ENCODE results near the gene DUSP8. TPM values are rescaled to one million over a fixed set of nuclear protein-coding genes. Genes with fewer than 3 reads are reported as not detected.
"Not testable (repeated sequence)": the region's sequence is repeated elsewhere in the genome, so short reads cannot be mapped to it uniquely, and the experiment has no call there.

Gene DUSP8
- total and polyA plus RNA-seq, 2 donors: 0.14 to 2.9 TPM

DNA sequence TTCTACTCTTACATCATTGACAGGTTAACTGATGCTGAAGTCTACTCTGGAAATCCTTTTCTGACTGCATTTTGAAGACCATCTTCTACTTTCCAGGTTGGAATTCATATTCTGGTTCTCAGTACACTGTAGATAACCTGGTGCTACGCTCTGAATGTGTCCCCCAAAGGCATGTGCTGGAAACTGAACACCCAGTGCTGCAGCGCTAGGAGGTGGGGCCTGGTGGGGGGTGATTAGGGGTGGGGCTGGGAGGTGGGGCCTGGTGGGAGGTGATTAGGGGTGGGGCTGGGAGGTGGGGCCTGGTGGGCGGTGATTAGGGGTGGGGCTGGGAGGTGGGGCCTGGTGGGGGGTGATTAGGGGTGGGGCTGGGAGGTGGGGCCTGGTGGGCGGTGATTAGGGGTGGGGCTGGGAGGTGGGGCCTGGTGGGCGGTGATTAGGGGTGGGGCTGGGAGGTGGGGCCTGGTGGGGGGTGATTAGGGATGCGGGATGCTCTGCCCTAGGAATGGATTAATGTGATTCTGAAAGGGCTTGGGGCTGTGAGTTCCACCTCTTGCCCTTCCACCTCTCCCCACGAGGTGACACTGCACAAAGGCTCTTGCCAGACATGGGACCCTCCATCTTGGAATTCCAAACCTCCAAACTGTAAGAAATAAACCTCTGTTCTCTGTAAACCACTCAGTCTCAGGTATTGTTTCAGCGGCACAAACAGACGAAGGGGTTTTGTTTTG lies 59.4 kb downstream of the DUSP8 start:
- H3K36me3 ChIP-seq (ENCODE audit: control insufficient read depth in 2 of 2, insufficient read depth in 2 of 2, low read length in 1 of 2); H3K9me3 ChIP-seq (ENCODE audit: control insufficient read depth in 2 of 2, insufficient read depth in 1 of 2, low read length in 1 of 2); DNase-seq (ENCODE audit: low read depth in 6 of 9, low spot score in 9 of 9); H3K27me3 ChIP-seq (ENCODE audit: control insufficient read depth in 2 of 2, insufficient read depth in 1 of 2, low read length in 1 of 2); H3K4me3 ChIP-seq (ENCODE audit: low read length in 2 of 2); H3K27ac ChIP-seq (ENCODE audit: low read depth in 1 of 2, low read length in 1 of 2): not testable (repeated sequence)
- peaks cover 5 to 10% of the 10 kb centered on the region in 2 donors for H3K4me1 ChIP-seq (ENCODE audit: control insufficient read depth in 2 of 2, insufficient read depth in 2 of 2, low read length in 2 of 2)
- 97% methylated on average over 9 of the region's 9 CpGs for WGBS

GRCh38 chr11:1511937-1512496 lies 60.1 kb downstream of the DUSP8 start:
- Histone ChIP-seq H3K4me1 (ENCODE audit: control insufficient read depth in 2 of 2, insufficient read depth in 2 of 2, low read length in 2 of 2) (peaks cover 5 to 15% of the 10 kb centered on the region in 2 donors), H3K9me3 (ENCODE audit: control insufficient read depth in 2 of 2, insufficient read depth in 1 of 2, low read length in 1 of 2) (peaks cover 0 to 3% of the 10 kb centered on the region in 2 donors), H3K27me3 (ENCODE audit: control insufficient read depth in 2 of 2, insufficient read depth in 1 of 2, low read length in 1 of 2) (no peaks in the 10 kb centered on the region), H3K4me3 (ENCODE audit: low read length in 2 of 2) (no peak overlapping the region), H3K36me3 (ENCODE audit: control insufficient read depth in 2 of 2, insufficient read depth in 2 of 2, low read length in 1 of 2) (no peaks in the 10 kb centered on the region), H3K27ac (ENCODE audit: low read depth in 1 of 2, low read length in 1 of 2) (no peak overlapping the region)
- no peak for DNase-seq (ENCODE audit: low read depth in 6 of 9, low spot score in 9 of 9)
- 92% methylated on average over 12 of the region's 12 CpGs for WGBS

GRCh38 chr11:1510928-1511327 lies 61.1 kb downstream of the DUSP8 start:
- H3K4me1 ChIP-seq (ENCODE audit: control insufficient read depth in 2 of 2, insufficient read depth in 2 of 2, low read length in 2 of 2): peaks cover 5 to 15% of the 10 kb centered on the region in 2 donors

GRCh38 chr11:1510351-1510750 lies 61.7 kb downstream of the DUSP8 start:
- peaks cover under 1 to 11% of the 10 kb centered on the region in 2 donors for H3K4me1 ChIP-seq (ENCODE audit: control insufficient read depth in 2 of 2, insufficient read depth in 2 of 2, low read length in 2 of 2)
- not testable (repeated sequence) for H3K9me3 ChIP-seq (ENCODE audit: control insufficient read depth in 2 of 2, insufficient read depth in 1 of 2, low read length in 1 of 2); H3K4me3 ChIP-seq (ENCODE audit: low read length in 2 of 2); H3K36me3 ChIP-seq (ENCODE audit: control insufficient read depth in 2 of 2, insufficient read depth in 2 of 2, low read length in 1 of 2); H3K27me3 ChIP-seq (ENCODE audit: control insufficient read depth in 2 of 2, insufficient read depth in 1 of 2, low read length in 1 of 2); H3K27ac ChIP-seq (ENCODE audit: low read depth in 1 of 2, low read length in 1 of 2); DNase-seq (ENCODE audit: low read depth in 6 of 9, low spot score in 9 of 9)
- WGBS: 87% methylated on average over 15 of the region's 18 CpGs

More at GRCh38 chr11:1510928-1511327, 61.1 kb downstream of the DUSP8 start:
- H3K4me3 ChIP-seq (ENCODE audit: low read length in 2 of 2): no peak overlapping the region
- WGBS: 84% methylated on average over 11 of the region's 11 CpGs
- no peak for DNase-seq (ENCODE audit: low read depth in 6 of 9, low spot score in 9 of 9)
- H3K27me3 ChIP-seq (ENCODE audit: control insufficient read depth in 2 of 2, insufficient read depth in 1 of 2, low read length in 1 of 2): no peaks in the 10 kb centered on the region
- H3K9me3 ChIP-seq (ENCODE audit: control insufficient read depth in 2 of 2, insufficient read depth in 1 of 2, low read length in 1 of 2): peaks cover 0 to 3% of the 10 kb centered on the region in 2 donors
- no peaks in the 10 kb centered on the region for H3K36me3 ChIP-seq (ENCODE audit: control insufficient read depth in 2 of 2, insufficient read depth in 2 of 2, low read length in 1 of 2)
- H3K27ac ChIP-seq (ENCODE audit: low read depth in 1 of 2, low read length in 1 of 2): no peak overlapping the region

DNA sequence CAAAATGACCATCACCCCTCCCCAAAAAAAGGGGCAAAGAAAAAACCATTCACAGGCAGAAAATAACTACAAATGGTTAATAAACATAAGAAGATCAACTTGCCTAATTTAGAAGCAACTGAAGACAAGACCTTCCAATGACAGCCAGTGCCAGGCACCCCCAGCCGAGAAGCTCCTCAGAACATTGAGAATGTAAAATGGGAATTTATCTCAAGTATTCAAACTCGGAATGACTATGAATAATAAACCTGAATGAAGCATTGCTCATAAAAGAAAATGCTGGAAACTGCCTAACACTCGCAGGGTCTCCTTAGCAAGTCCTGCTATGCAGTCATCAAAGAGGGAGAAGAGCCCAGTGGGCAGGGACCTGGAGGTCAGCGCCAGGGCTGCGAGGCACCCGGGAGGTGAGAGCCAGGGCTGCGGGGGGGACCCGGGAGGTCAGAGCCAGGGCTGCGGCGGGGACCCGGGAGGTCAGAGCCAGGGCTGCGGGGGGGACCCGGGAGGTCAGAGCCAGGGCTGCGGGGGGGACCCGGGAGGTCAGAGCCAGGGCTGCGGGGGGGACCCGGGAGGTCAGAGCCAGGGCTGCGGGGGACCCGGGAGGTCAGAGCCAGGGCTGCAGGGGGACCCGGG lies 62.3 kb downstream of the DUSP8 start:
- no peaks in the 10 kb centered on the region for H3K27me3 ChIP-seq (ENCODE audit: control insufficient read depth in 2 of 2, insufficient read depth in 1 of 2, low read length in 1 of 2)
- H3K9me3 ChIP-seq (ENCODE audit: control insufficient read depth in 2 of 2, insufficient read depth in 1 of 2, low read length in 1 of 2): peaks cover 0 to 3% of the 10 kb centered on the region in 2 donors
- WGBS: 99% methylated on average over 20 of the region's 20 CpGs
- H3K27ac ChIP-seq (ENCODE audit: low read depth in 1 of 2, low read length in 1 of 2): no peak overlapping the region
- no peaks in the 10 kb centered on the region for H3K36me3 ChIP-seq (ENCODE audit: control insufficient read depth in 2 of 2, insufficient read depth in 2 of 2, low read length in 1 of 2)
- no peak overlapping the region for H3K4me3 ChIP-seq (ENCODE audit: low read length in 2 of 2)
- no peak for DNase-seq (ENCODE audit: low read depth in 6 of 9, low spot score in 9 of 9)
- peaks cover 0 to 9% of the 10 kb centered on the region in 2 donors for H3K4me1 ChIP-seq (ENCODE audit: control insufficient read depth in 2 of 2, insufficient read depth in 2 of 2, low read length in 2 of 2)

DNA sequence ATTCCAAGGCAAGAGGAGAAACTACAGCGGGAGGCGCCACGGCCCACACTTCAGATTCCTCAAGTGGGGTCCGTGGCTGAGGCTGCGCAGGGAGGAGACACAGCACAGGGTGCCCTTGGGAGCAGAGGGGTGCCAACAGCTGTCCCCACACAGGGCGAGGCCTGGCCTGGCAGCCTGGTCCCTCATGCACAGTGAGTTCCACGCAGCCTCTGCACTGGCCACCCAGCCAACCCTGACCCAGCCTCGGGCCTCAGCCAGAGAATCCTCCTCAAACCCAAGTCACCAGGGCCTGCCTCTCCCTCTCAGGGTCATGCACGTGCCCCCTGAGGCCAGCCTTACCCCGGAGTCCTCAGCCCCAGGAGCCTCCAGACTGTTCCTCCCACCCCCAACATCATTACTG lies 63.1 kb downstream of the DUSP8 start:
- DNase-seq (ENCODE audit: low read depth in 6 of 9, low spot score in 9 of 9): no peak
- Histone ChIP-seq H3K27ac (ENCODE audit: low read depth in 1 of 2, low read length in 1 of 2) (no peak overlapping the region), H3K4me3 (ENCODE audit: low read length in 2 of 2) (no peak overlapping the region), H3K4me1 (ENCODE audit: control insufficient read depth in 2 of 2, insufficient read depth in 2 of 2, low read length in 2 of 2) (peaks cover 0 to 9% of the 10 kb centered on the region in 2 donors), H3K36me3 (ENCODE audit: control insufficient read depth in 2 of 2, insufficient read depth in 2 of 2, low read length in 1 of 2) (no peaks in the 10 kb centered on the region), H3K9me3 (ENCODE audit: control insufficient read depth in 2 of 2, insufficient read depth in 1 of 2, low read length in 1 of 2) (peaks cover 0 to 3% of the 10 kb centered on the region in 2 donors), H3K27me3 (ENCODE audit: control insufficient read depth in 2 of 2, insufficient read depth in 1 of 2, low read length in 1 of 2) (no peaks in the 10 kb centered on the region)
- 96% methylated on average over 10 of the region's 10 CpGs for WGBS

GRCh38 chr11:1508491-1508891 lies 63.6 kb downstream of the DUSP8 start:
- 87% methylated on average over 15 of the region's 15 CpGs for WGBS
- DNase-seq (ENCODE audit: low read depth in 6 of 9, low spot score in 9 of 9): no peak

DNA sequence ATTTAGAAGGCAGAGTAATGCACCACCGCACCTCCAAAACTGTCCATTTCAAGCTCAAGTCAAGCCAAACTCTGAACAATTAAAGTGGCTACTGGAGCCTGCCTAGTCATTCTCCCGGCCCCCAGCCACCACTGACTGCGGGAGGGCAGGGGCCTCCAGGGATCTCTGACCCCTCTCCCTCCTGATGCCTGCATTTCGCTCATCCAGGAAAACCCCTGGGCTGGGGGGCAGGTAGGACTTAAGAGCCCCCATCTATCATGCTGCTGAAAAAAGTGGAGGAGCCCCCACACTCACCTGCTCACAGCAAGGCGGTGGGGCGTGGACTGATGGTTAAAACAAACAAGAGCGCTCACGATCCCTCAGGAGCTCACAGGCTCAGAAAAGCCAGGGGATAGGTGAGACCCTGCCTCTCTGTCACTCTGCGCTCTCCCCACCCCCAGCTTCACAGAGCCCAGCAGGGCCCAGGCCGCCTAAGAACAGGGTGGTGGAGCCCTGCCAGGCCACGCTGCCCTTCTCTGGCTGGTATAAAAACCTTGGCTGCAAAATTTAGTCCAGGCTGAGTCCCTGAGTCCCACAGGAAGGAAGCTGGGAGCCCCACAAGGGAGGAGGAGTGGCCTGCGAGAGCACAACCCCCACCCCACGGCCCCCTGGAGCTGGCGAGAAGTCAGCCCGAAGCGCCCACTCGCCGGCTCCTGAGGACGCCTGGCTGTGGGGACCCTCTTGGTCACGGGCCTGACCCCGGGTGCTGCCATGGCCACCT lies 64.5 kb downstream of the DUSP8 start:
- no peak overlapping the region for H3K4me3 ChIP-seq (ENCODE audit: low read length in 2 of 2)
- H3K4me1 ChIP-seq (ENCODE audit: control insufficient read depth in 2 of 2, insufficient read depth in 2 of 2, low read length in 2 of 2): peaks cover 0 to 9% of the 10 kb centered on the region in 2 donors
- no peak overlapping the region for H3K27ac ChIP-seq (ENCODE audit: low read depth in 1 of 2, low read length in 1 of 2)
- 72% methylated on average over 21 of the region's 21 CpGs for WGBS
- peaks cover 0 to 3% of the 10 kb centered on the region in 2 donors for H3K9me3 ChIP-seq (ENCODE audit: control insufficient read depth in 2 of 2, insufficient read depth in 1 of 2, low read length in 1 of 2)
- H3K36me3 ChIP-seq (ENCODE audit: control insufficient read depth in 2 of 2, insufficient read depth in 2 of 2, low read length in 1 of 2): no peaks in the 10 kb centered on the region
- no peaks in the 10 kb centered on the region for H3K27me3 ChIP-seq (ENCODE audit: control insufficient read depth in 2 of 2, insufficient read depth in 1 of 2, low read length in 1 of 2)
- no peak for DNase-seq (ENCODE audit: low read depth in 6 of 9, low spot score in 9 of 9)

More at GRCh38 chr11:1508491-1508891, 63.6 kb downstream of the DUSP8 start:
- Histone ChIP-seq H3K9me3 (ENCODE audit: control insufficient read depth in 2 of 2, insufficient read depth in 1 of 2, low read length in 1 of 2) (peaks cover 0 to 3% of the 10 kb centered on the region in 2 donors), H3K4me1 (ENCODE audit: control insufficient read depth in 2 of 2, insufficient read depth in 2 of 2, low read length in 2 of 2) (peaks cover 0 to 9% of the 10 kb centered on the region in 2 donors), H3K36me3 (ENCODE audit: control insufficient read depth in 2 of 2, insufficient read depth in 2 of 2, low read length in 1 of 2) (no peaks in the 10 kb centered on the region), H3K4me3 (ENCODE audit: low read length in 2 of 2) (no peak overlapping the region), H3K27ac (ENCODE audit: low read depth in 1 of 2, low read length in 1 of 2) (no peak overlapping the region), H3K27me3 (ENCODE audit: control insufficient read depth in 2 of 2, insufficient read depth in 1 of 2, low read length in 1 of 2) (no peaks in the 10 kb centered on the region)

Data from thymus (tissue), 11 donors.